HCT116 (cell line): ENCODE results near the gene ABCD1. TPM values are rescaled to one million over a fixed set of nuclear protein-coding genes. Genes with fewer than 3 reads are reported as not detected.

Experiments
- ATAC-seq: fragments of 200-7000 bp; cut with Tn5 transposase; 2 replicates; pipeline ENCODE4 v1.9.1; 2020; ENCODE audit warnings: mild to moderate bottlenecking, moderate library complexity
- Bru-seq: library from RNA; stranded (reverse); fragments of 400-500 nt; gene quantifications from one replicate; lab custom pipeline; 2021; lab: Mats Ljungman, UMichigan
- BruChase-seq, 2 experiments: library from RNA; stranded (reverse); fragments of 400-500 nt; gene quantifications; one replicate each; lab custom pipeline; 2021; lab: Mats Ljungman, UMichigan
- BruUV-seq: library from RNA; stranded (reverse); fragments of 400-500 nt; replicated peaks from 2 replicates; lab custom pipeline; 2021; lab: Mats Ljungman, UMichigan
- CTCF ChIA-PET: fragments of 300-600 bp; sonication (Branson Sonifier 250); formaldehyde crosslinking; loops from one replicate; lab custom pipeline; 2021; ENCODE audit warnings: antibody characterized with exemption; lab: Charles Lee
- POLR2A ChIA-PET: fragments of 300-600, 350-600 bp; sonication (Branson Sonifier 250); formaldehyde crosslinking; loops from one replicate; lab custom pipeline; 2021; ENCODE audit warnings: antibody characterized with exemption; lab: Charles Lee
- RAD21 ChIA-PET, 2 experiments: fragments of 300-600 bp; sonication (Branson Sonifier 250); formaldehyde crosslinking; loops; one replicate each; lab custom pipeline; 2023; ENCODE audit warnings: low total read pairs in 2 of 2; ENCODE audit not compliant: uncharacterized antibody in 2 of 2, unreplicated experiment in 2 of 2, low non-redundant PET in 1 of 2; lab: Charles Lee
- DNase-seq: peaks from one replicate; pipeline ENCODE4 v3.0.0-alpha.2; 2010; ENCODE audit warnings: low read depth, low spot score
- H2AFZ ChIP-seq: fragments of 200-600 bp; shearing (Covaris generic), sonication (generic); 2 replicates; pipeline ENCODE4 v1.6.1; 2017; ENCODE audit warnings: low read depth, mixed run types, mixed read lengths, antibody characterized with exemption, low read length; ENCODE audit not compliant: poor library complexity, severe bottlenecking
- H3K27ac ChIP-seq: 2 replicates; pipeline ENCODE4 v1.5.1; 2012; ENCODE audit warnings: low read depth, low read length
- H3K27me3 ChIP-seq: fragments of 200-600 bp; sonication (generic); 2 replicates; pipeline ENCODE4 v1.6.1; 2016; ENCODE audit warnings: mixed run types, low read length, mixed read lengths; ENCODE audit not compliant: insufficient read depth
- H3K36me3 ChIP-seq, 2 experiments: fragments of 200-500 bp in 1 of 2; fragments of 200-600 bp in 1 of 2; sonication (Bioruptor generic) in 1 of 2; sonication (generic) in 1 of 2; 2 replicates each; pipeline versions ENCODE4 v1.5.1 to v1.6.1; 2014 to 2016; ENCODE audit warnings: low read length in 2 of 2, inconsistent platforms in 1 of 2, mixed read lengths in 1 of 2, mixed run types in 1 of 2; ENCODE audit not compliant: insufficient read depth in 2 of 2, control insufficient read depth in 1 of 2
- H3K4me1 ChIP-seq, 2 experiments: fragments of 200-600 bp in 1 of 2; sonication (generic) in 1 of 2; 2 replicates each; pipeline versions ENCODE4 v1.5.1 to v1.6.1; 2012 to 2017; ENCODE audit warnings: low read length in 2 of 2, inconsistent platforms in 1 of 2, mild to moderate bottlenecking in 1 of 2, mixed read lengths in 1 of 2, mixed run types in 1 of 2, moderate library complexity in 1 of 2; ENCODE audit not compliant: insufficient read depth in 2 of 2, control insufficient read depth in 1 of 2
- H3K4me2 ChIP-seq: fragments of 200-600 bp; sonication (generic); 2 replicates; pipeline ENCODE4 v1.6.1; 2017; ENCODE audit warnings: mixed run types, low read length, mixed read lengths
- H3K4me3 ChIP-seq, 2 experiments: fragments of 200-600 bp in 1 of 2; sonication (generic) in 1 of 2; replicated peaks in 1 of 2; 2 replicates each; pipeline ENCODE4 v1.5.1; 2011 to 2016; ENCODE audit warnings: low read length in 2 of 2, control low read depth in 1 of 2, low read depth in 1 of 2, mild to moderate bottlenecking in 1 of 2, mixed read lengths in 1 of 2, mixed run types in 1 of 2
- H3K79me2 ChIP-seq: fragments of 200-600 bp; sonication (generic); 2 replicates; pipeline ENCODE4 v1.6.1; 2017; ENCODE audit warnings: mild to moderate bottlenecking, mixed run types, low read length, moderate library complexity, mixed read lengths; ENCODE audit not compliant: insufficient read depth
- H3K9ac ChIP-seq: fragments of 200-600 bp; sonication (generic); 2 replicates; pipeline ENCODE4 v1.6.1; 2016; ENCODE audit warnings: low read length, mixed read lengths
- H3K9me2 ChIP-seq: fragments of 200-600 bp; sonication (generic), shearing (Covaris generic); 2 replicates; pipeline ENCODE4 v1.6.1; 2017; ENCODE audit warnings: mixed run types, mild to moderate bottlenecking, moderate library complexity; ENCODE audit not compliant: insufficient read depth
- H3K9me3 ChIP-seq, 2 experiments: fragments of 200-500 bp in 1 of 2; fragments of 200-600 bp in 1 of 2; sonication (Bioruptor generic) in 1 of 2; sonication (generic) in 1 of 2; 2 replicates each; pipeline ENCODE4 v1.6.1; 2014 to 2017; ENCODE audit warnings: low read length in 2 of 2, mixed read lengths in 2 of 2, inconsistent platforms in 1 of 2, low read depth in 1 of 2, mild to moderate bottlenecking in 1 of 2, mixed run types in 1 of 2, moderate library complexity in 1 of 2; ENCODE audit not compliant: control insufficient read depth in 1 of 2, insufficient read depth in 1 of 2
- H4K20me1 ChIP-seq: fragments of 200-600 bp; sonication (generic), shearing (Covaris generic); 2 replicates; pipeline ENCODE4 v1.6.1; 2017; ENCODE audit warnings: mixed run types, mild to moderate bottlenecking, moderate library complexity; ENCODE audit not compliant: insufficient read depth
- CBX3 ChIP-seq: IDR thresholded peaks from 2 replicates; pipeline ENCODE4 v1.6.1; 2012; ENCODE audit warnings: low read depth
- EGR1 ChIP-seq: IDR thresholded peaks from 2 replicates; pipeline ENCODE4 v1.6.1; 2012; ENCODE audit warnings: low read depth
- POLR2AphosphoS5 ChIP-seq: IDR thresholded peaks from 2 replicates; pipeline ENCODE4 v1.6.1; 2011; ENCODE audit warnings: mild to moderate bottlenecking, low read depth, low read length, moderate library complexity
- ZBTB33 ChIP-seq: IDR thresholded peaks from 2 replicates; pipeline ENCODE4 v1.6.1; 2011; ENCODE audit warnings: mild to moderate bottlenecking, low read length, moderate library complexity; ENCODE audit not compliant: insufficient replicate concordance; ENCODE audit errors: extremely low read depth
- intact Hi-C: fragments of 100-400 bp; cut with micrococcal nuclease; formaldehyde crosslinking; loops from 2 replicates; pipeline ENCODE4 v1.10.0; 2022
- long read RNA-seq: library from polyadenylated mRNA; unstranded; transcript quantifications from one replicate; pipeline ENCODE4 v2.0.0, GENCODE V29; 2021; ENCODE audit not compliant: unreplicated experiment
- polyA plus RNA-seq: library from polyadenylated mRNA; unstranded; fragments of >200 nt; gene quantifications from 2 replicates; pipeline ENCODE4 v1.2.1, GENCODE V29; 2012; ENCODE audit warnings: missing spikeins
- total RNA-seq: library from RNA; stranded (reverse); gene quantifications from one replicate; pipeline ENCODE4 v1.2.1, GENCODE V29; 2021; ENCODE audit not compliant: unreplicated experiment

Gene ABCD1
- total RNA-seq (7.1 TPM), Bru-seq, nascent RNA (percentile 38 among the genes with signal in this experiment), BruChase-seq, experiment 1, labeled RNA remaining after a 6-hour chase (percentile 46 among the genes with signal in this experiment), BruChase-seq, experiment 2, labeled RNA remaining after a 2-hour chase (percentile 42 among the genes with signal in this experiment)
- 7.8 and 9.9 TPM in 2 replicates for polyA plus RNA-seq
- long read RNA-seq, transcript ABCD1-201 (10 exons, 3,664 nt) = major isoform, 5 of 10 reads
- long read RNA-seq, partial matches to known transcripts = 1 of 10 reads
- long read RNA-seq, other reads (novel, unspliced or antisense) = 3 of 10 reads

GRCh38 chrX:153724252-153725038, at the start of gene ABCD1, which contains the start of gene BCAP31:
Gene ABCD1 (plus strand): TSS chrX:153724856. CDS start chrX:153725267, 411 bp downstream.
Gene BCAP31 (minus strand): TSS chrX:153724387. CDS start chrX:153723244, 1,143 bp downstream.
- ATAC-seq = peak; percentile 78
- Histone ChIP-seq H3K27me3 (no peaks in the 10 kb centered on the region), H3K79me2 (peaks cover 37% of the 10 kb centered on the region), H3K4me2 (peak within 1 kb of the TSS; percentile 84), H4K20me1 (no peaks in the 10 kb centered on the region), H3K9ac (peak within 1 kb of the TSS; percentile 74), H3K36me3 (peaks cover 12 to 13% of the 10 kb centered on the region in 2 experiments; a peak in 3 of 4 replicates), H3K4me3 (peak within 1 kb of the TSS; percentile 64 to 70), H3K9me3 (no peaks in the 10 kb centered on the region), H3K9me2 (no peaks in the 10 kb centered on the region), H2AFZ (no peak within 1 kb of the TSS), H3K27ac (peak within 1 kb of the TSS; percentile 85), H3K4me1 (peaks cover 39 to 45% of the 10 kb centered on the region in 2 experiments)
- POLR2A ChIA-PET = no interaction called here
- intact Hi-C loops = no loop called here
- peak; percentile 49 for DNase-seq
- TF ChIP-seq CBX3 = no peak
- TF ChIP-seq EGR1 = no peak
- TF ChIP-seq ZBTB33 = peak; percentile 83
- peak; percentile 44; the same call in 1 of the 2 replicates for TF ChIP-seq POLR2AphosphoS5
- CTCF ChIA-PET = no interaction called here
- no TSS peak for BruUV-seq
- RAD21 ChIA-PET = no interaction called here
